DMS114 treated with DMSO at 0.1 percent for 48 hours (cell line): ENCODE results near the gene COL4A1.

ENCODE experiments used
- DNase-seq: peaks from one replicate; lab custom pipeline; 2025; ENCODE audit not compliant: unreplicated experiment; lab: John Stamatoyannopoulos, UW

COL4A1 gene

DNA sequence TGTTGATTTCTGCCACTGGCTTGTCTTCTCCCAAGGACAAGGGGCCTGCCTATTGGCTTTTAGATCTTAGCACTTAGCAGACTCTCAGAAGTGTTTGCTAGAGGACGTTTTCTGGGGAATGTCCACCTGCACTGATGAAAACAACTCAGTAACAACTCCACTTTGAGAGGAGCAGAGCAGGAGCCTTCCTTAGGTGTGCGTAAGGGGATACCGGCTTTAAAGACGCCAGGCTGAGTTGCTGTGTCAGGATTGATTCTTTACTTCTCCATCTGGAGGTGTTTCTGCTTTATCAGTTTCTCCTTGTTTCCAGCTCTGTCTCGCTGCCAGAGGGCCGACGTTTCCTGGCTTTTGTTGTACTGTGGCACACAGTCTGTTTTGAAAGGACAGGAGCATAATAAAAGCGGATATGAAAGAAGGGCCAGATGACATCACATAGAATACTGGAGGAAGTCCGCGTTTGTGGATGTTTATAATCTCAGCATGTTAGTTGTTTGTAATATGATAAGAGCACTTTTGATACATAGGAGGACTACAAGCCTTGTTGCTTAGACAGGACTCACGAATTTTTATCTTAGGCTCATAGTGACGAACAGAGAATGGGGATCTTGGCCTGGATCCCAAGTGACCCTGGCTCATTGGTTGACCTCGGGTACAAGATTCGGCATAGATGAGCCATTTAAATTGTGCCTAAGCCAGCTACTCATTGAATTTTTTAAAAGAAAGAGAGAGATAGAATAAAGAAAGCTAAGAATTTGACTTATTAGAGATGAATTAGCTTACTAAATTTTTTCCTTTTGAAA, 34.7 kb upstream of the COL4A1 start:
- DNase-seq = no peak

DNA sequence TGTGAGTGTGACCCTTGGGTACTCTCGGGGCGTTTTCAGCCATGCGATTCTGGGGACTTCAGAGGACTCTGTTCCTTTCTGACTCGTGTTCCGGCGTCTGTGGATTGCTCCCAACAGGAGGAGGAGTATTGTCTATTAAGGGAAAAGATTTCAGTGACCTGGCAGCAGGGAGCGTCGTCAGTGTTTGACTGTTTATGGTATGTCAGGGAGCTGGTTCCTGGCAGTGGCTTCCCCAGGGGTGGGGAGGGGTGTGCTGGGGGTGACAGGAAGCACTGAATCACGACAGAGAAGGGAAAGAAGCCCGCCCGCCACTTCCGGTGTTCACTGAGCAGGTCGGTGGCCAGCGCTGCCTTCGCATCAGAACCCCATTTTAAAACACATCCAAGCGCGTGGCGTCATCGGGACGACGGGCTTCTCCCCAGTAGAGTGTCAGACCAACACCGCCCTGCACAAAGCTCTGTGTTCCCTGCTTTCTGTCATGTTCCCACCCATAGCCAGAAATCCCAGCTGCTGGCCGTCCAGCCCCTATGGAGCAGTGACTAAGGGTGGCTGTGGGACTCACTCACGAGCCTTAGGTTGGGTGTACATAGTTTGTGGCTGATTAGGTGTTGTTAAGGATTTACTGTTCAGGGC, 34.0 kb upstream of the COL4A1 start:
- DNase-seq = no peak

DNA sequence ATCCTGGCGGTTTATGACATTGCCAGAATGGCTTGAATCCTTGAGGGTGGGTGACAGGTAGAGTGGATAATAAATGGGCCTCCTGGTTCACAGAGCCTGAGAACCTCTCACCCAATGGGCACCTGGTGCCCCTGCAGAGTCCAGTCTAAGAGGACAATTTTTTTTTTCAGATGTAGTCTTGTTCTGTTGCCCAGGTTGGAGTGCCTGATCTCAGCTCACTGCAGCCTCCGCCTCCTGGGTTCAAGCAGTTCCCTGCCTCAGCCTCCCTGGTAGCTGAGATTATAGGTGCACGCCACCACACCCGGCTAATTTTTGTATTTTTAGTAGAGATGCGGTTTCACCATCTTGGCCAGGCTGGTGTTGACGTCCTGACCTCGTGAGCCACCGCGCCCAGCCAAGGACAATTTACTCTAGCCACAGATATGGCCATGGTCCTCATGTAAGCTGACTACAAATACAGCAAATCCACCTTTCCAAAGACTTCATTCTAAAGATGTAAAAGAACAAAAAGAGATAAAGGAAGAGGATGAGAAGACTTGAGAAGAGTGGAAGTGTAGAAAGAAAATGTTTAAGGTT, 33.1 kb upstream of the COL4A1 start:
- no peak for DNase-seq

DNA sequence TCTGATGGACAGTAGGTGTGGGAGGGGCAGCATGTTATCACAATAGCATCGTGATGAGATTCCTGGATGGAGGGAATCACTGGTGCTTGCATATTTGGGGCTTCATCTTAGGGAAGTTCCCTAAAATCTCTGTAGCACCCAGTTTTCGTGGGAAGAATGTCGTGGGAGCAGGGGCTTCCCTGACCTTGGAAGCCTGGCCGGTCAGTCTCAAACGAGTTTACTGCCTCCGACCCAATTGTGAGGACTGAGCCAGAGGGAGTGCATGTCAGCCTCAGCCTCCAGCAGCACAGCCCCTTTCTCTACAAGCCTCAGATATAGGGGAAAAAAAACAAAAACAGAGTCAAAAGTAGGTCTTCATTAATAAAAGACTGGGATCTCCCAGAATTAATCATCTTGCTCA, 32.3 kb upstream of the COL4A1 start:
- no peak for DNase-seq

DNA sequence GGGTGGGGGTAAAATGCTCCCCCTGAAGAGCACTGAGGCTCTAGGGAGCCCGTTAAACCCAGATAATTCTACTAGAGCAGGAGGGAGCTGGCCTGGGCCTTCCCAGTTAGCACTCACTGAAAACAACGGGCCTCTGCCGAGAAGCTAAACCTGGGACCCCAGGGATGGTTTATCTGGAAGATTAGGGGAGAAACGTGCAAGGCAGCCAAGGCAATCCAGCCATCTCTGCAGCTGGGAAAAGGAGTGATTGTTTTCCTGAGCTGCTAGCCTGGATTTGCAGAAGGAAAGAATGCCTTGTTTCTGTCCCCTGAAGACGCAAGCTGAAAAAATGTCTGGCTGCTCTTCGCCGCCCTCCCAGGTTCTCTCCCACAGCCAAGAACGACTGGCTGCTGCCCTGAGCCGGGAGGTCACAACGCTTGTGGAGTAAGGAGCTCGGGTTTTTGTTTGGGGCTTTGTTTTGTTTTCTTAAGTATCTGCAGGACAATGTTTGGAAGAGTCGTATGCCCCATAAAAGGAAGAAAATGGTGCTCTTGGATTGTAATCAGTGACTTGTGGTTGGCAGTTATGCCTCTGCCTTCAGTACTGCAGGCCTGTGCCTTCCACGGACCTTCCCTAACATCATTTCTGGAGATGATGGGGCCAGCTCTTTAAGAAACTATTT, 31.6 kb upstream of the COL4A1 start:
- no peak for DNase-seq

DNA sequence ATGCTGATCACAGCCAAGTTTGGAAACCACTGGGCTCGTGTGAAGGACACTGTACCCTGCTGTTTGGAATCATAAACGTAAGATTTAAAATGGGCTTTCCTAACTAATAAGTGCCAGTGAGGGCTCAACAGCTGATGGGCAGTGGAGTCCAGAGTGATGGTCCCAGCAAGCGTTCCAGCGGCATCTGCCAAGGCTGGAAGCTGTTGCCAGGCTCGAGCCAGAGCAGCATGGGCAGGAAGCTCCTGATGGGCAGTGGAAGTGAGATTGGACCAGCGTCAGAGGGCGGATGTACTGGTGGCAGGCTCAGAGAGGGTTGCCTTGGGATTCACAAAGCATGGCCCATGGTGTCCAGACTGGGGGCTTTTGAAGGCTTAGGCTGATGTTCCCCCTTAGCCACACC, 30.3 kb upstream of the COL4A1 start:
- DNase-seq = no peak

DNA sequence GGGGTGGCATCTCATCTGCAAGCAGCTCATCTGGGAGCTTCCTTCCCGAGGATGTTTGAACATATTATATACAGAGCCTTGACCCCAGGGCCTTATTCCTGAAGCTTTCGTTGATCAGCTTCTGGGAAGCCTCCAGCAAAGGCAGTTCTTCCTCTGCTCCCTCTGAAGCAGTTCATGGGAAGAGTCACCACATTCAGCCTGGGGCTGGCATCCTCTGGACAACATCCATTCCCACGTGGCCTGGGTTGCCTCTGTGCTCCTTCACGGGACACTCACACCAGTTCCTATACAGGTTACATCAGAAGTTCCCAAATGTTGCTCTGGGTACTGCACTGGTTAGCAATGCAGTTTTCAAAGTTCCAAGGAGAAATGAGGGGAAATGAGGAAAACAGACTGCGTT, 29.7 kb upstream of the COL4A1 start:
- no peak for DNase-seq

DNA sequence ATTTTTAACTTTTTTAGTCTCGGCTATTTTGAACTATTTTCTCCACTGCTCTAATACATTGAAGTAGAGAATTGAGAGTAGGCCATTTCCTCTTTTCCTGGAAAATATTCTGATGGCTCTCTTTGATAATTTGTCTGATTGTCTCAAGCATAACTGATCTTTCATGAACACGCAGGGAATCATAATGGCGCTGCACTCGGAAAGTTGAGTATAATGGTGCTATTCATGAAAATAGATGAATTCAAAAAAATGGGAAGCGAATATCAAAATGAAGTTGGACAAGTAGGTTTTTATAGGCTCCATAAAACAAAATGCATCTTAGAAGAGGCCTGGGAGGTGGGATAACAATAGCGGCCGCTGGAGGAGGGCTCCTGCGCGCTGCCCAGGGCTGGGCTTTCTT, 29.2 kb upstream of the COL4A1 start:
- no peak for DNase-seq

DNA sequence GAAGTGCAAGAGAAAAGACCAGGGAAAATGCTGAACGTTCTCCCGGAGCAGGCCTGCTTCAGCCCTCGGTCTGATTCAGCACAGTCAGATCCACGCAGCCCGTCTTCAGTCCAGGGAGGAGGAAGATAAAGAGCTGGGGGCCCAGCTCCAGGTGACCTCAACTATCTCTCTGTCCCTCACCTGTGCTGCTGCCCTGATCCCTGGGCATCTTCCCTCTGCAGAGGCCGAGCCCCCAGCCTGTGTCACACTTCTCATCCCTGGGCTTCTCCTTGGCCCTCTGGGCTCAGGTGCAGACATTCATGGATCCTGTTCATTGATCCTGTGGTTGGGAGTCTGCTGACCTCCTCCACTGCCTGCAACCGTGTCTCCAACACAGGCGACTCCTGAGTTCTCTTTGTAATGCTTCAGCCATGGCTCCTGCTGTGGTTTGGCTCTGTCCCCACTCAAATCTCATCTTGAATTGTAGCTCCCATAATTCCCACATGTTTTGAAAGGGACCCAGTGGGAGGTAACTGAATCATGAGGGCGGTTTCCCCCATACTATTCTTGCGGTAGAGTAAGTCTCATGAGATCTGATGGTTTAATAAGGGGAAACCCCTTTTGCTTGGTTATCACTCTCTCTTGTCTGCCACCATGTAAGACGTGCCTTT, 28.0 kb upstream of the COL4A1 start:
- no peak for DNase-seq

DNA sequence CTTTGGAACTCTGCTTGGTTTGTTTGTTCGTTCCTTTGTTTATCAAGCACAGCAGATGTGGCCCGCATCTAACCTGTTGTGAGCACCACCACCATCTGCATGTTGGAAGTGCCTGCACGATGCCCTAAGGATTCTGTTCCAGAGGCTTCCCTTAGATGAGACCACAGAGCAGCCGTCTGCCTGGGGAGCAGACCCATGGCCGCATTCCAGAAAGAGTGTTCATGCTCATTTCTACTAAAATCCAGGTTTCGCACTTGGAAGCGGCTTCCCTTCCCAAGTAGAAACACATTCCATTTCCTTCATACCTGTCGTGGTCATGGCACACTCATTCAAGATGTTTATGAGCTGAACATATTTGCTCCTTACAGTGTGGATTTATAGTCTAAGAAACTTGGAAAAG, 27.3 kb upstream of the COL4A1 start:
- DNase-seq = no peak

DNA sequence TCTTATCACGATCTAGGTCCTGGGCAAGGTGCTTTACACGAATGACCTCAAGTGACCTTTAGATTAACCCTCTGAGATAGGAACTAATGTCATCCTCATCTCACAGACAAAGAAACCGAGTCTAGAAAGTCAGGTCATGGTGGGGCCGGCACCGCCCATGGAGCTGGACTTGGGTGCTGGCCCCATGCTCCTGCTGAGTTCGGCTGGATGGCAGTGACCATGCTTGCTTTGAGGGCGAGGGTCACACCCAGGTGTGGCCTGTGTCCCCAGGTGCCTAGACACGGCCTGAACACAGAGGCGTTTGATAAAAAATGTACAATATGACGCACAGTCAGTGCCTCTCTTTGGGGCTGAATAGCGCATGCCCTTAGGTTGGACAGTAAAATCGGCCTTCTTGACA, 26.9 kb upstream of the COL4A1 start:
- no peak for DNase-seq

DNA sequence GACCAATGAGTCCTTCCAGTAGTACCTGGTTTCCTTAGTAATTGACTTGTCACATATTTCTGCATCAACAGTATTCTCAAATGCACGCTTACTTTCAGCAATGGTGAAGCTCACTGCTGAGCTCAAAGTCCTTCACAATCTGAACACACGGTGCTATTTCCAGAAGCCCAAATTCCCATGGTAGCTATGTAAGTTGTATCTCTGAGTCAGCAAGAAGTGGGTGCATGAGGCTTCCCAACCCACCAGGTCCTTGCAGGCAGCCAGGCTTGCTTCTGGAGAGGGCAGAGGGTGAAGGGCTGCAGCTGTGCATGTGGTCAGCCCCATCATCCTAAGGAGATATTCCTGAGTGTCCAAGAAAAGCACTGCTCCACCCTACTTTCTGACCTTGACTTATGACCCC, 25.8 kb upstream of the COL4A1 start:
- no peak for DNase-seq

DNA sequence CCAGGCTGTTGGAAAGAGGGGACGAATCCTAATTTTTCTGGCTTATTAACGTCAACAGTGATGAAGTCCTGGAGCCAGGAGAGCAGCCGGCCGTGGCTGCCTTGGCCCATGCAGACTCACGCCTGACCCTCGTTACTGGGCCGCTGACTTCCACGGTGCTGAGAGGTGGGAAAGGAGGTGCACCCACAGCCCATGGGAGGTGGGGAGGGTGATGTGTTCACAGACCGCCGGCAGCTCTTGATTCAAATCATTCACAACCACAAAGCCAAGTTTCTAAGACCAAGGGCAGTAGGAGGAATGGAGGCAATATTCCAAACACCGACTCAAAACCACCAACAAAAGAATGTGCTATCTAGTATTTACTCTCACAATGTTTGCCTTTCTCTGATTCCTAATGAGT, 24.4 kb upstream of the COL4A1 start:
- DNase-seq = no peak

DNA sequence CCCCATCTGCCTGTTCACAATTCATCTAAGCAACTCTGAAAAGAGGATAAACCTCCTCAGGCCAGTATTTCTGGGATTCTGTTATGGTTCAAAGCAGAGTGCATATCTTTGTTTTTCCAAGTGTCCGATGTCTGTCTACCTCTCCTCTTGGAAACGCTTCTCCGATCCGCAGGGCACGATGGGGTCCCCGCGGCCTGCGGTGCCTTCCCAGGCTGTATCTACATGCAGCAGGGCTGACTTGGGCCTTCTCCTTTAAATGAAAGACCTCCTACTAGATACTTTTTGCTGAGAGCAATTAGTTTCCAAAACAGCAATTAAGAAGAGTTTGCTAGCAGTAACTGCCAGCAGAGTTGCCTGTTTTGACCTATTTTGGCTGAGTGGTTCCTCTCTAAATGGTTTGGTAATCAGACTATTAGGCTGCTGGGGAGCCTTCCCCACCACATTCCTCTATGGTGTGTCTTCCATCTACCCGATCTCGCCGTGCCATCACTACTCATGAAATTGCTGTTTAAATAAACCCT, 23.6 kb upstream of the COL4A1 start:
- DNase-seq = no peak

DNA sequence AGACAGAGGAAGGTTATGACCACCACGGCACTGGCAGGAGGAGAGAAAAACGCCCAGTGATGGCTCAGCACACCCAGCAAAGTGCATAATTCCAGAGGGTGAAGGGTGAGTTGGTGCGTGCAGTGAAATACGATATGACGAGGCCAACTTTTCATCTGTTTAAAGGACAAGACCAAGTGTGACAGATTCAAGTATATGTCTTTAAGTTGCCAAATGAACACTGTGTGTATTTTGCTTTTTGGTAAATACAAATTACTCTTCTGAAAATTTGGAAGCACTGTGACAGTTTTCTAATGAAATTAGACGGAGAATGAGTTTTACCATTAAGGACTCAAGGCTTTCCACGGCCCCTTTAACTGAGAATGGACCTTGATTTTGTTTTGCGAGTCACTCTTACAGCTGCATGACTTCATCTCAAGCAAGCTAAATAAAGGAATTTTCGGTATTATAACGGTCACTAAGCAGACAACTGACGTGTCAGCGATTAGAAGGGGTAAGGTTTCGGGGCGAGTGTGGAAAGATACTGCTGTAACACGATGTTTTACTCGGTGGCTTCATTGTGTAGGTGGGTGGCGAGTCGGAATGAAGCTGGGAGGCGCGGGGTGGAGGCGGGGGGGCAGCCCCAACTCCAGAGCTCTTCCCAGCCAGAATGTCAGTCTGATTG, 23.0 kb upstream of the COL4A1 start:
- DNase-seq = no peak

DNA sequence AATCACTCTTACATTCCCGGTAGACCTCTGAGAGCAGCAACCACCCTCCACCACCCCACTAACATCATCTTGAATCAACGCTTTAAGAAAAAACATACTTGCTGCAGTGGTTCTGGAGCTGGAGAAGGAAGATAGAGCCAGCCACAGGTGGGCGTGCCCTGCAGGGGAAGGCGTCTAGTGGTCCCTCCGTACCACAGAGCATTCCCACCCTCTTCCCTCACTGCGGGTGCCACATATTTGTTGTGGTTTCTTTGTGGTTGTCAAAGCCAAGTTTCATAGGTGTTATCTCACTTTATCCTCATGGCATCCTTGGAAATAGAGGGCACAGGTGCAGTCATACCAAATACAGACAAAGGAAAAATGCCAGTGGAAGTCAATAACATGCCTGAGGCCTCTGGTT, 22.3 kb upstream of the COL4A1 start:
- no peak for DNase-seq

DNA sequence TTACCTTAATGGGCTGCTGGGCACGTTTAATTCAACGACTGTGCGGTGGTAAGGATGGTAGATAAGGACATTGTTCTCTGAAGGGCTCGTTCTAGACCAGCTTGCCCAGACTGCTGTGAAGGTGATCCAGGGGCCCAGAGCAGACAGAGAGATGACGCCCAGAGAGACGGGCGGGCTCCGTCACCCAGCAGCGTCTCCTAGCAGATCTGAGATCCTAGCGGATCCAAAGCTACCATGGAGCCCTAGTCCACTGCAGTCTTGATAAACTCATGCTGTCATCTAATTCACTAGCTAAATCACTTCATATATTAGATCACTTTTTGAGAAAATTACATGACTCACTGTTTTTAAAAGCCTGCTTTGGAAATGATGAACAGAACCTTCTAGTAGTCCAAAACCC, 21.6 kb upstream of the COL4A1 start:
- DNase-seq = no peak

DNA sequence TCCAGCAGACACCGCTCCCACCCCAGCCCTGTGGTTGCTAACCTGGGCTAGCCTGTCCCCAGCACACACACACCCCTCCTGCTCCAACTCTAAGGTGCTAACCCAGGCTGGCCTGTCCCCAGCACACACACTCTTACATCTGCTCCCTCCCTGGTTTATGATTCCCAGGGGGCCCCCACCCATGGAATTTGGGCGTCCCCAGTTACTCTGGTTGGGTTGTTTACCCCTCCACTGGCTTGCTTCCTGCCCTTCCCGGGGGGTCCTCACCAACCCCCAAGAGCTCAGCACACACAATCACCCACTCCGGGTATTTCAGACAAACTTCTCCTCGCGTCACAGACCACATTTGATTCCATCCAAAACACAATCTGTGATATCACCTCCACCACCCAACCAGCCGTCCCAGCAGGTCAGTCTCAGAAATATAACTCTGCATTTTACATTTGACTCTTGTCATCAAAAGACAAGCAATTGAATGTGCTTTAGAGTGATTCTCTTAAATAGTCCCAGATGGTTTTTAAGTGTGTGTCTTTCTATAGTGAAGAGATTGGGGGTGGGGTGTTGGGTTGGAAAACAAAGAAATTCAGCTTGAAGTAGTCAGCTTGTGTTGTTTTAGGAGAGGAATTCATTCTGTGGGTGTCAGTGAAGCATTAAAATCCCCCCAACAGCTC, 20.2 kb upstream of the COL4A1 start:
- no peak for DNase-seq

DNA sequence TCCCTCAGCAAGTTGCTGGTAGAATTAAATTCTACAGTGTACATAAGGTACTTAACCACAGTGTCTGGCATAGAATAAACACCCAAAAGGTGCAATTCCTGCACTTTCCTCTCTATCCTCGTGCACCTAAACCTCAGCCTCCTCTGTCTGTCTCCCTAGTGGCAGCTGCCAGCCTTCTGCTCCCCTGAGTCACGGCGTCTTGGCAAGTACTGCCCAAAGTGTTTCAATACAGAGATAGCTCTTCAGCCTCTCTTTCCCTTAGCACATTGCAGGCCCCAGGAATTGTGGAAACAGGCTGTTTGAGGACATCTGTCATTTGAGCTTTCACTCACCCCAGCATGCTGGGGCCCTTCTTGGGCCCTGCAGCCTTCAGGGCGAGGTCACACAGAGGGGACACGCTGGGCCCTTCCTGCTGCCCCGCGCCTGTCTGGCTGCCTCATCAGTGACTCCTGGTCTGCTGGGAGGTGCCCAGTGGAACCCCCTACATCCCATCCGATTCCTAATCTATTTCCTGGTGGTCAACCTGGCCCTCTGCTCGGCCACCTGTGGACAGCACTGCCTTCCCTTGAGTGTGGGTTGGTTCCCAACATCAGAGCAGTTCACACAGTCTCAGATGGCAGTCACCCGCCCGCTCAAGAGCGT, 19.4 kb upstream of the COL4A1 start:
- DNase-seq = no peak
